ENCODE data around the gene TAF4. TPM values are rescaled to one million over a fixed set of nuclear protein-coding genes. Genes with fewer than 3 reads are reported as not detected.

The TAF4 gene
- total and polyA plus RNA-seq, 8 donors: 14.1 to 21.0 (median 17.1) TPM

GRCh38 chr20:62064770-62065673, 659 bp downstream of the TAF4 start:
- Histone ChIP-seq H3K27ac (no peak overlapping the region), H3K9me3 (no peaks in the 10 kb centered on the region), H3K27me3 (no peaks in the 10 kb centered on the region), H3K4me1 (peaks cover 23 to 62% of the 10 kb centered on the region in 2 donors), H3K36me3 (no peaks in the 10 kb centered on the region), H3K4me3 (peak overlapping the region; percentile 17 to 49)
- DNase-seq (no peak), ATAC-seq (peak; percentile 1)
- TF ChIP-seq CTCF (IDR thresholded peaks at IDR 0.05): no peak
- intact Hi-C loops (cut with DNase I): loop anchor here in 1 of 2 donors (10.0 kb wide), 1 partner anchor 60 kb away; the partner anchor contains the start of gene LSM14B

- Histone ChIP-seq H3K27me3 (no peaks in the 10 kb centered on the region), H3K9me3 (no peaks in the 10 kb centered on the region), H3K27ac (no peak overlapping the region), H3K4me1 (peaks cover 23 to 65% of the 10 kb centered on the region in 2 donors), H3K4me3 (peak overlapping the region; percentile 33 to 49), H3K36me3 (no peaks in the 10 kb centered on the region)
- DNase-seq (peak in 1 of 4 donors; percentile 18), ATAC-seq (peak; percentile 59)
- no peak for TF ChIP-seq CTCF (IDR thresholded peaks at IDR 0.05)
- intact Hi-C loops (cut with DNase I): loop anchor here in 1 of 2 donors (10.0 kb wide), 1 partner anchor 61 kb away; the partner anchor contains the start of gene LSM14B
Measured at GRCh38 chr20:62063981-62064769, 1.5 kb downstream of the TAF4 start.

GRCh38 chr20:62063315-62063980, 2.2 kb downstream of the TAF4 start:
- H3K4me3 ChIP-seq: peak overlapping the region in 1 of 2 donors; percentile 49
- intact Hi-C loops (cut with DNase I): loop anchor here in 1 of 2 donors (10.0 kb wide), 1 partner anchor 61 kb away; the partner anchor contains the start of gene LSM14B
- H3K4me1 ChIP-seq: peaks cover 23 to 65% of the 10 kb centered on the region in 2 donors
- ATAC-seq: no peak
- TF ChIP-seq CTCF (IDR thresholded peaks at IDR 0.05): no peak
- no peaks in the 10 kb centered on the region for H3K36me3 ChIP-seq
- no peaks in the 10 kb centered on the region for H3K27me3 ChIP-seq
- DNase-seq: peak in 1 of 4 donors; percentile 13
- H3K9me3 ChIP-seq: no peaks in the 10 kb centered on the region
- H3K27ac ChIP-seq: no peak overlapping the region

- no peak for TF ChIP-seq CTCF (IDR thresholded peaks at IDR 0.05)
- intact Hi-C loops (cut with DNase I): loop anchor here in 1 of 2 donors (10.0 kb wide), 1 partner anchor 62 kb away; the partner anchor contains the start of gene LSM14B
- Histone ChIP-seq H3K9me3 (no peaks in the 10 kb centered on the region), H3K27ac (no peak overlapping the region), H3K4me1 (peaks cover 23 to 60% of the 10 kb centered on the region in 2 donors), H3K4me3 (no peak overlapping the region), H3K27me3 (no peaks in the 10 kb centered on the region), H3K36me3 (no peaks in the 10 kb centered on the region)
- ATAC-seq: no peak
- no peak for DNase-seq
Measured at GRCh38 chr20:62062661-62063314, 2.9 kb downstream of the TAF4 start.
